MM.1S (cell line): Measurements from ENCODE around the gene BOD1.

ENCODE experiments used
- DNase-seq: peaks from one replicate; pipeline ENCODE4 v3.0.0-alpha.2; 2015
- H2AFZ ChIP-seq: fragments of 300-600 bp; sonication (generic); 2 replicates; pipeline ENCODE4 v1.6.0; 2016; ENCODE audit warnings: antibody characterized with exemption, low read length
- H3F3A ChIP-seq: fragments of 300-600 bp; sonication (generic); 2 replicates; pipeline ENCODE4 v1.6.1; 2016; ENCODE audit warnings: mild to moderate bottlenecking, antibody characterized with exemption, low read length, moderate library complexity, mixed read lengths; ENCODE audit not compliant: insufficient read depth
- H3K27ac ChIP-seq: fragments of 300-600 bp; sonication (generic); 2 replicates; pipeline ENCODE4 v1.5.1; 2016; ENCODE audit warnings: mild to moderate bottlenecking, low read length
- H3K27me3 ChIP-seq: fragments of 300-600 bp; sonication (generic); replicated peaks from 2 replicates; pipeline ENCODE4 v1.6.0; 2016; ENCODE audit warnings: low read length; ENCODE audit not compliant: insufficient read depth
- H3K36me3 ChIP-seq: fragments of 300-600 bp; sonication (generic); replicated peaks from 2 replicates; pipeline ENCODE4 v1.6.1; 2016; ENCODE audit warnings: mild to moderate bottlenecking, low read length, mixed read lengths; ENCODE audit not compliant: insufficient read depth
- H3K4me1 ChIP-seq: fragments of 300-600 bp; sonication (generic); 2 replicates; pipeline ENCODE4 v1.6.1; 2016; ENCODE audit warnings: low read length, mixed read lengths
- H3K4me2 ChIP-seq: fragments of 300-600 bp; sonication (generic); 2 replicates; pipeline ENCODE4 v1.6.0; 2016; ENCODE audit warnings: low read depth, low read length
- H3K4me3 ChIP-seq: fragments of 300-600 bp; sonication (generic); 2 replicates; pipeline ENCODE4 v1.5.1; 2016; ENCODE audit warnings: low read length, mixed read lengths
- H3K79me2 ChIP-seq: fragments of 300-600 bp; sonication (generic); 2 replicates; pipeline ENCODE4 v1.6.1; 2016; ENCODE audit warnings: mixed run types, low read length, mixed read lengths
- H3K9ac ChIP-seq: fragments of 300-600 bp; sonication (generic); 2 replicates; pipeline ENCODE4 v1.6.1; 2016; ENCODE audit warnings: low read length, mixed read lengths
- H3K9me2 ChIP-seq: fragments of 300-600 bp; sonication (generic); replicated peaks from 2 replicates; pipeline ENCODE4 v1.6.1; 2016; ENCODE audit warnings: mild to moderate bottlenecking, low read length, mixed read lengths; ENCODE audit not compliant: insufficient read depth
- H3K9me3 ChIP-seq: fragments of 300-600 bp; sonication (generic); replicated peaks from 2 replicates; pipeline ENCODE4 v1.6.1; 2016; ENCODE audit warnings: mild to moderate bottlenecking, low read length, mixed read lengths; ENCODE audit not compliant: insufficient read depth
- H4K20me1 ChIP-seq: fragments of 300-600 bp; sonication (generic); 2 replicates; pipeline ENCODE4 v1.6.1; 2016; ENCODE audit warnings: mild to moderate bottlenecking, low read length, moderate library complexity, mixed read lengths; ENCODE audit not compliant: insufficient read depth
- CTCF ChIP-seq: fragments of 300-600 bp; sonication (generic); IDR thresholded peaks from 2 replicates; pipeline ENCODE4 v1.5.1; 2016; ENCODE audit warnings: antibody characterized with exemption, low read length, mixed read lengths
- EZH2 ChIP-seq: fragments of 300-600 bp; sonication (generic); optimal IDR thresholded peaks from 2 replicates; pipeline ENCODE3; 2017; ENCODE audit warnings: low read depth, mild to moderate bottlenecking, antibody characterized with exemption, low read length, mixed read lengths
- EZH2phosphoT487 ChIP-seq: fragments of 300-600 bp; sonication (generic); IDR thresholded peaks from 2 replicates; pipeline ENCODE4 v1.6.1; 2018; ENCODE audit warnings: antibody characterized with exemption, low read length

The BOD1 gene

GRCh38 chr5:173625673-173626504 is 9.4 kb upstream of the BOD1 start:
- Histone ChIP-seq H3K36me3 (no peaks in the 10 kb centered on the region), H3K4me1 (peaks cover 4% of the 10 kb centered on the region; the same call in 1 of the 2 replicates), H3K27ac (no peak overlapping the region), H3K4me3 (no peak overlapping the region), H3K9ac (no peak overlapping the region), H4K20me1 (no peaks in the 10 kb centered on the region), H2AFZ (no peak overlapping the region), H3K4me2 (no peak overlapping the region), H3F3A (no peaks in the 10 kb centered on the region), H3K27me3 (no peaks in the 10 kb centered on the region), H3K79me2 (no peaks in the 10 kb centered on the region), H3K9me3 (no peaks in the 10 kb centered on the region), H3K9me2 (no peaks in the 10 kb centered on the region)
- TF ChIP-seq EZH2phosphoT487 (no peak), CTCF (peak; percentile 31)
- DNase-seq = peak; percentile 26

- H3K9ac ChIP-seq = no peak overlapping the region
- DNase-seq = no peak
- H3K9me2 ChIP-seq = no peaks in the 10 kb centered on the region
- no peaks in the 10 kb centered on the region for H3K9me3 ChIP-seq
- no peak overlapping the region for H3K27ac ChIP-seq
- TF ChIP-seq EZH2 (no peak), CTCF (no peak), EZH2phosphoT487 (no peak)
- H3K4me2 ChIP-seq = no peak overlapping the region
- H3K79me2 ChIP-seq = no peaks in the 10 kb centered on the region
- no peaks in the 10 kb centered on the region for H4K20me1 ChIP-seq
- no peaks in the 10 kb centered on the region for H3K36me3 ChIP-seq
- H3K4me3 ChIP-seq = no peak overlapping the region
- peaks cover 4% of the 10 kb centered on the region; the same call in 1 of the 2 replicates for H3K4me1 ChIP-seq
- H3F3A ChIP-seq = no peaks in the 10 kb centered on the region
- H3K27me3 ChIP-seq = no peaks in the 10 kb centered on the region
- H2AFZ ChIP-seq = no peak overlapping the region
Measured at GRCh38 chr5:173625261-173625660, 8.8 kb upstream of the BOD1 start.

- no peak overlapping the region for H2AFZ ChIP-seq
- H3K27me3 ChIP-seq = no peaks in the 10 kb centered on the region
- H3K27ac ChIP-seq = no peak overlapping the region
- no peak overlapping the region for H3K4me3 ChIP-seq
- H4K20me1 ChIP-seq = no peaks in the 10 kb centered on the region
- no peak overlapping the region for H3K4me2 ChIP-seq
- no peaks in the 10 kb centered on the region for H3F3A ChIP-seq
- H3K36me3 ChIP-seq = no peaks in the 10 kb centered on the region
- H3K79me2 ChIP-seq = no peaks in the 10 kb centered on the region
- no peak for DNase-seq
- no peak for TF ChIP-seq EZH2
- no peaks in the 10 kb centered on the region for H3K9me2 ChIP-seq
- no peak overlapping the region for H3K9ac ChIP-seq
- no peaks in the 10 kb centered on the region for H3K9me3 ChIP-seq
- H3K4me1 ChIP-seq = peaks cover 4% of the 10 kb centered on the region; the same call in 1 of the 2 replicates
Measured at GRCh38 chr5:173624282-173624681, 7.8 kb upstream of the BOD1 start.

- no peaks in the 10 kb centered on the region for H3K36me3 ChIP-seq
- H3K9me2 ChIP-seq = no peaks in the 10 kb centered on the region
- H4K20me1 ChIP-seq = no peaks in the 10 kb centered on the region
- no peaks in the 10 kb centered on the region for H3K9me3 ChIP-seq
- TF ChIP-seq CTCF (no peak), EZH2phosphoT487 (no peak), EZH2 (no peak)
- no peak overlapping the region for H2AFZ ChIP-seq
- H3K9ac ChIP-seq = no peak overlapping the region
- DNase-seq = no peak
- H3K79me2 ChIP-seq = no peaks in the 10 kb centered on the region
- H3K4me1 ChIP-seq = peaks cover 4% of the 10 kb centered on the region; the same call in 1 of the 2 replicates
- no peaks in the 10 kb centered on the region for H3K27me3 ChIP-seq
- H3K27ac ChIP-seq = no peak overlapping the region
- H3F3A ChIP-seq = no peaks in the 10 kb centered on the region
- H3K4me2 ChIP-seq = no peak overlapping the region
- no peak overlapping the region for H3K4me3 ChIP-seq
Measured at GRCh38 chr5:173623789-173624188, 7.3 kb upstream of the BOD1 start.
